Stimulated activated naive B cell treated with anti-CD40 and anti-IgM and Interleukin-4, amounts not matched to agents 10 μg/mL and 1 μg/mL and 100 μg/mL, for 72 hours (primary cell): ENCODE data around the gene PPP6R1.

Experiments used
- ATAC-seq, 2 donors: fragments of 150-1000 bp; cut with Tn5 transposase; replicated peaks; 2 replicates each; pipeline ENCODE4 v1.10.0; 2021; ENCODE audit warnings: moderate library complexity in 1 of 2
- DNase-seq: peaks from one replicate; pipeline ENCODE4 v3.0.0; 2021
- H3K27ac Mint-ChIP-seq: one replicate; pipeline ENCODE4 v1.8.0; 2022; ENCODE audit warnings: mild to moderate bottlenecking, mixed read lengths
- H3K27me3 Mint-ChIP-seq, 2 donors: one replicate each; pipeline ENCODE4 v1.8.0; 2022; ENCODE audit warnings: mixed read lengths in 2 of 2
- H3K36me3 Mint-ChIP-seq, 2 donors: one replicate each; pipeline ENCODE4 v1.8.0; 2022; ENCODE audit warnings: mixed read lengths in 2 of 2, mild to moderate bottlenecking in 1 of 2
- H3K4me1 Mint-ChIP-seq, 2 donors: one replicate each; pipeline ENCODE4 v1.8.0; 2022; ENCODE audit warnings: mixed read lengths in 2 of 2, mild to moderate bottlenecking in 1 of 2
- H3K4me3 Mint-ChIP-seq, 2 donors: one replicate each; pipeline ENCODE4 v1.8.0; 2022; ENCODE audit warnings: mild to moderate bottlenecking in 2 of 2, mixed read lengths in 2 of 2, moderate library complexity in 1 of 2
- H3K9me3 Mint-ChIP-seq, 2 donors: one replicate each; pipeline ENCODE4 v1.8.0; 2022; ENCODE audit warnings: mixed read lengths in 2 of 2, mild to moderate bottlenecking in 1 of 2

Gene PPP6R1

GRCh38 chr19:55273978-55274707, 15.3 kb upstream of the PPP6R1 start:
- no peak overlapping the region for H3K4me3 Mint-ChIP-seq
- H3K4me1 Mint-ChIP-seq: peaks cover 22 to 36% of the 10 kb centered on the region in 2 donors
- no peak for ATAC-seq
- no peak for DNase-seq
- H3K27ac Mint-ChIP-seq: no peak overlapping the region
- peaks cover 44 to 57% of the 10 kb centered on the region in 2 donors for H3K36me3 Mint-ChIP-seq
- no peaks in the 10 kb centered on the region for H3K9me3 Mint-ChIP-seq
- no peaks in the 10 kb centered on the region for H3K27me3 Mint-ChIP-seq

- DNase-seq (no peak), ATAC-seq (no peak)
- H3K4me1 Mint-ChIP-seq: peaks cover 12 to 22% of the 10 kb centered on the region in 2 donors
- H3K36me3 Mint-ChIP-seq: peaks cover 39 to 60% of the 10 kb centered on the region in 2 donors
- no peak overlapping the region for H3K27ac Mint-ChIP-seq
- no peaks in the 10 kb centered on the region for H3K27me3 Mint-ChIP-seq
- no peak overlapping the region for H3K4me3 Mint-ChIP-seq
- no peaks in the 10 kb centered on the region for H3K9me3 Mint-ChIP-seq
Observed at GRCh38 chr19:55272142-55272541, 13.3 kb upstream of the PPP6R1 start.

- no peak for ATAC-seq
Observed at GRCh38 chr19:55270172-55270942, 11.5 kb upstream of the PPP6R1 start.

GRCh38 chr19:55269299-55269698, 10.5 kb upstream of the PPP6R1 start:
- peaks cover 7 to 8% of the 10 kb centered on the region in 2 donors for H3K4me1 Mint-ChIP-seq
- H3K27ac Mint-ChIP-seq: no peak overlapping the region
- H3K36me3 Mint-ChIP-seq: peaks cover 41 to 65% of the 10 kb centered on the region in 2 donors
- no peak for ATAC-seq
- H3K4me3 Mint-ChIP-seq: no peak overlapping the region
- peaks cover 5% of the 10 kb centered on the region in 2 donors for H3K9me3 Mint-ChIP-seq
- no peaks in the 10 kb centered on the region for H3K27me3 Mint-ChIP-seq
- DNase-seq: no peak

More at GRCh38 chr19:55270172-55270942, 11.5 kb upstream of the PPP6R1 start:
- Mint-ChIP-seq H3K27me3 (no peaks in the 10 kb centered on the region), H3K9me3 (peaks cover 5% of the 10 kb centered on the region in 2 donors), H3K27ac (no peak overlapping the region), H3K4me3 (no peak overlapping the region), H3K4me1 (peaks cover 8 to 14% of the 10 kb centered on the region in 2 donors), H3K36me3 (peaks cover 41 to 64% of the 10 kb centered on the region in 2 donors)
- no peak for DNase-seq

- Mint-ChIP-seq H3K36me3 (peaks cover 45 to 57% of the 10 kb centered on the region in 2 donors), H3K27me3 (no peaks in the 10 kb centered on the region), H3K27ac (no peak overlapping the region), H3K4me3 (no peak overlapping the region), H3K4me1 (peaks cover 7 to 8% of the 10 kb centered on the region in 2 donors), H3K9me3 (peaks cover 5% of the 10 kb centered on the region in 2 donors)
- ATAC-seq (no peak), DNase-seq (no peak)
Observed at GRCh38 chr19:55266840-55267239, 8.0 kb upstream of the PPP6R1 start.

GRCh38 chr19:55266404-55266803, 7.6 kb upstream of the PPP6R1 start:
- ATAC-seq (no peak), DNase-seq (no peak)
- no peak overlapping the region for H3K4me3 Mint-ChIP-seq
- no peaks in the 10 kb centered on the region for H3K27me3 Mint-ChIP-seq
- peaks cover 44 to 54% of the 10 kb centered on the region in 2 donors for H3K36me3 Mint-ChIP-seq
- no peak overlapping the region for H3K27ac Mint-ChIP-seq
- H3K9me3 Mint-ChIP-seq: peaks cover 5% of the 10 kb centered on the region in 2 donors
- peaks cover 7 to 8% of the 10 kb centered on the region in 2 donors for H3K4me1 Mint-ChIP-seq

GRCh38 chr19:55265723-55266386, 7.0 kb upstream of the PPP6R1 start:
- Mint-ChIP-seq H3K27me3 (no peaks in the 10 kb centered on the region), H3K4me1 (peaks cover 6 to 7% of the 10 kb centered on the region in 2 donors), H3K9me3 (peaks cover 5% of the 10 kb centered on the region in 2 donors), H3K4me3 (no peak overlapping the region), H3K27ac (no peak overlapping the region), H3K36me3 (peaks cover 41 to 51% of the 10 kb centered on the region in 2 donors)
- ATAC-seq (no peak), DNase-seq (no peak)

- Mint-ChIP-seq H3K36me3 (peaks cover 38 to 44% of the 10 kb centered on the region in 2 donors), H3K4me1 (peaks cover 7 to 12% of the 10 kb centered on the region in 2 donors), H3K4me3 (no peak overlapping the region), H3K27ac (no peak overlapping the region), H3K27me3 (no peaks in the 10 kb centered on the region), H3K9me3 (peaks cover 5% of the 10 kb centered on the region in 2 donors)
- no peak for ATAC-seq
- no peak for DNase-seq
Observed at GRCh38 chr19:55265173-55265572, 6.4 kb upstream of the PPP6R1 start.

GRCh38 chr19:55264531-55264930, 5.7 kb upstream of the PPP6R1 start:
- H3K4me1 Mint-ChIP-seq: peaks cover 7 to 15% of the 10 kb centered on the region in 2 donors
- DNase-seq (no peak), ATAC-seq (no peak)
- peaks cover 37% of the 10 kb centered on the region in 2 donors for H3K36me3 Mint-ChIP-seq
- no peaks in the 10 kb centered on the region for H3K27me3 Mint-ChIP-seq
- H3K9me3 Mint-ChIP-seq: peaks cover 5% of the 10 kb centered on the region in 2 donors
- H3K27ac Mint-ChIP-seq: no peak overlapping the region
- H3K4me3 Mint-ChIP-seq: no peak overlapping the region

GRCh38 chr19:55262359-55262758, 3.5 kb upstream of the PPP6R1 start:
- H3K27ac Mint-ChIP-seq: no peak overlapping the region
- H3K36me3 Mint-ChIP-seq: peaks cover 34 to 39% of the 10 kb centered on the region in 2 donors
- H3K9me3 Mint-ChIP-seq: peaks cover 5% of the 10 kb centered on the region in 2 donors
- ATAC-seq: no peak
- DNase-seq: no peak
- no peaks in the 10 kb centered on the region for H3K27me3 Mint-ChIP-seq
- H3K4me1 Mint-ChIP-seq: peaks cover 10 to 27% of the 10 kb centered on the region in 2 donors
- H3K4me3 Mint-ChIP-seq: no peak overlapping the region

GRCh38 chr19:55261671-55262126, 2.9 kb upstream of the PPP6R1 start:
- DNase-seq: no peak
- H3K36me3 Mint-ChIP-seq: peaks cover 38 to 43% of the 10 kb centered on the region in 2 donors

GRCh38 chr19:55259540-55260210, 858 bp upstream of the PPP6R1 start:
- Mint-ChIP-seq H3K4me1 (peaks cover 21 to 46% of the 10 kb centered on the region in 2 donors), H3K9me3 (no peaks in the 10 kb centered on the region), H3K36me3 (peaks cover 37 to 45% of the 10 kb centered on the region in 2 donors), H3K4me3 (peak overlapping the region; percentile 77 to 98), H3K27me3 (no peaks in the 10 kb centered on the region), H3K27ac (peak overlapping the region; percentile 98)
- DNase-seq: no peak
- no peak for ATAC-seq

More at GRCh38 chr19:55261671-55262126, 2.9 kb upstream of the PPP6R1 start:
- no peak for ATAC-seq
- no peaks in the 10 kb centered on the region for H3K27me3 Mint-ChIP-seq
- no peak overlapping the region for H3K27ac Mint-ChIP-seq
- H3K9me3 Mint-ChIP-seq: peaks cover 5% of the 10 kb centered on the region in 2 donors
- H3K4me1 Mint-ChIP-seq: peaks cover 15 to 33% of the 10 kb centered on the region in 2 donors
- H3K4me3 Mint-ChIP-seq: no peak overlapping the region

- ATAC-seq: peak; percentile 7 to 10
- DNase-seq: peak; percentile 38
- H3K27me3 Mint-ChIP-seq: no peaks in the 10 kb centered on the region
Observed at GRCh38 chr19:55258476-55258827, 365 bp downstream of the PPP6R1 start.

More at GRCh38 chr19:55258476-55258827, 365 bp downstream of the PPP6R1 start:
- Mint-ChIP-seq H3K36me3 (peaks cover 40 to 48% of the 10 kb centered on the region in 2 donors), H3K27ac (peak overlapping the region; percentile 98), H3K4me3 (peak overlapping the region; percentile 77 to 98), H3K4me1 (peaks cover 30 to 59% of the 10 kb centered on the region in 2 donors), H3K9me3 (no peaks in the 10 kb centered on the region)
